H4 (cell line): ENCODE measurements around the gene KDF1. TPM values are rescaled to one million over a fixed set of nuclear protein-coding genes. Genes with fewer than 3 reads are reported as not detected.

Experiments
- DNase-seq: peaks from one replicate; pipeline ENCODE4 v3.0.0-alpha.2; 2015; ENCODE audit warnings: low spot score
- total RNA-seq: library from RNA; depleted of rRNA; stranded (reverse); fragments of >200 nt; shearing (Covaris generic); gene quantifications from 2 replicates; pipeline ENCODE4 v1.2.3, GENCODE V29; 2014; rRNA removed

KDF1 gene
- total RNA-seq, 1 experiment from 2014 or later, result not detected

- DNase-seq, result no peak
These were observed 44.9 kb downstream of the KDF1 start for GRCh38 chr1:26915204-26915842.

- DNase-seq, result no peak
These were observed 46.3 kb downstream of the KDF1 start, which contains the start of gene NR0B2 for GRCh38 chr1:26913754-26914619. NR0B2 (minus strand) TSS chr1:26913975; CDS start chr1:26913940, 35 bp downstream.

GRCh38 chr1:26913389-26913753, 46.9 kb downstream of the KDF1 start:
- DNase-seq, result no peak

GRCh38 chr1:26912147-26912490, 48.1 kb downstream of the KDF1 start:
- DNase-seq, result no peak

- DNase-seq, result no peak
These were observed 48.7 kb downstream of the KDF1 start for GRCh38 chr1:26911399-26912146.

- DNase-seq, result no peak
These were observed 49.7 kb downstream of the KDF1 start for GRCh38 chr1:26910343-26911160.

- DNase-seq, result no peak
These were observed 50.3 kb downstream of the KDF1 start for GRCh38 chr1:26909951-26910342.

GRCh38 chr1:26907071-26907917, 53.0 kb downstream of the KDF1 start:
- peak; percentile 36 for DNase-seq

- DNase-seq, result no peak
These were observed 59.3 kb downstream of the KDF1 start for GRCh38 chr1:26900815-26901511.

GRCh38 chr1:26900001-26900814, 60.1 kb downstream of the KDF1 start, which contains the start of gene GPATCH3:
GPATCH3 (minus strand) TSS chr1:26900467; CDS start chr1:26900442, 25 bp downstream.
- DNase-seq, result peak; percentile 87

Other genes with a start within 250 kb of the KDF1 start
- 14.5 and 15.2 TPM in 2 replicates for gene PIGV, start 172.5 kb downstream of the KDF1 start, total RNA-seq
- gene ZDHHC18, start 133.8 kb downstream of the KDF1 start, total RNA-seq, result 13.8 and 15.9 TPM in 2 replicates
- 0.53 and 1.0 TPM in 2 replicates for gene SFN, start 97.3 kb downstream of the KDF1 start, total RNA-seq
- gene GPN2, start 70.2 kb downstream of the KDF1 start, total RNA-seq, result 13.0 and 14.2 TPM in 2 replicates
- 5.1 and 15.9 TPM in 2 replicates for gene GPATCH3, start 60.0 kb downstream of the KDF1 start, total RNA-seq
- gene NR0B2, start 46.5 kb downstream of the KDF1 start, total RNA-seq, result not detected in 2 replicates
- gene NUDC, start 38.7 kb downstream of the KDF1 start, total RNA-seq, result 44.2 and 55.1 TPM in 2 replicates
- 3.1 and 3.3 TPM in 2 replicates for gene TRNP1, start 33.2 kb upstream of the KDF1 start, total RNA-seq
- gene TENT5B, start 52.4 kb upstream of the KDF1 start, total RNA-seq, result 1.0 and 2.0 TPM in 2 replicates
- gene SLC9A1, start 194.7 kb upstream of the KDF1 start, total RNA-seq, result 1.6 and 5.2 TPM in 2 replicates